ENCODE measurements around the gene MAPK10. TPM values are rescaled to one million over a fixed set of nuclear protein-coding genes. Genes with fewer than 3 reads are reported as not detected.

The MAPK10 gene
- total and polyA plus RNA-seq, 2 of the 8 experiments (the other 6 are each of a cell fraction or from before 2014, with no cell fraction given): 2.5 to 3.1 TPM

DNA sequence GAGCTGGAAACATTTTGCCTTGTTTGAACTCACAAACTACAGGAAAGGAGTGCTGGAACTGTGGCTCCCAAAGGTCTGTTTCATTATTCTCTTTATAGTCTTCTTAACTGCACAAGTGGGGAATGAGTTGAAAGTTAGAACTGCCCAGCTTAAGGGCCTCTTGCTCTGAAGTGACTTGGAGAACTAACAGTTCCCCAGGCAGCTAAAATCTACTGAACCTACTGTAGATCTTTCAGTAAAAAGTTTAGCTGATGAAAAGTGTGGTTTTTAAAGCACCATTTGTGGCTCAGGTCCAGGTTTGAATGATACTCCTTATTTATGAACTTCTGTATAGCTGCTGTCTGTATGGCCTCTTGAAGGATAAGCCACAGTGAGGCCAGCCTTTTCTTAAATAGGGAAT, 353.8 kb downstream of the MAPK10 start (continued):
- no peak for TF ChIP-seq RXRA (IDR thresholded peaks at IDR 0.05; ENCODE audit: insufficient read depth, low read depth, low read length)
- no peak for TF ChIP-seq SUZ12 (IDR thresholded peaks at IDR 0.05; ENCODE audit: low read length)
- no peak for TF ChIP-seq TAF1 (IDR thresholded peaks at IDR 0.05; ENCODE audit: low read depth, low read length)
- TF ChIP-seq BRCA1 (IDR thresholded peaks at IDR 0.05; ENCODE audit: low read depth, low read length): no peak
- TF ChIP-seq, protein P1, sequence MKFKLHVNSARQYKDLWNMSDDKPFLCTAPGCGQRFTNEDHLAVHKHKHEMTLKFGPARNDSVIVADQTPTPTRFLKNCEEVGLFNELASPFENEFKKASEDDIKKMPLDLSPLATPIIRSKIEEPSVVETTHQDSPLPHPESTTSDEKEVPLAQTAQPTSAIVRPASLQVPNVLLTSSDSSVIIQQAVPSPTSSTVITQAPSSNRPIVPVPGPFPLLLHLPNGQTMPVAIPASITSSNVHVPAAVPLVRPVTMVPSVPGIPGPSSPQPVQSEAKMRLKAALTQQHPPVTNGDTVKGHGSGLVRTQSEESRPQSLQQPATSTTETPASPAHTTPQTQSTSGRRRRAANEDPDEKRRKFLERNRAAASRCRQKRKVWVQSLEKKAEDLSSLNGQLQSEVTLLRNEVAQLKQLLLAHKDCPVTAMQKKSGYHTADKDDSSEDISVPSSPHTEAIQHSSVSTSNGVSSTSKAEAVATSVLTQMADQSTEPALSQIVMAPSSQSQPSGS (IDR thresholded peaks at IDR 0.05; ENCODE audit: low read length): no peak
